ENCODE measurements around the gene UPK3A.

DNA sequence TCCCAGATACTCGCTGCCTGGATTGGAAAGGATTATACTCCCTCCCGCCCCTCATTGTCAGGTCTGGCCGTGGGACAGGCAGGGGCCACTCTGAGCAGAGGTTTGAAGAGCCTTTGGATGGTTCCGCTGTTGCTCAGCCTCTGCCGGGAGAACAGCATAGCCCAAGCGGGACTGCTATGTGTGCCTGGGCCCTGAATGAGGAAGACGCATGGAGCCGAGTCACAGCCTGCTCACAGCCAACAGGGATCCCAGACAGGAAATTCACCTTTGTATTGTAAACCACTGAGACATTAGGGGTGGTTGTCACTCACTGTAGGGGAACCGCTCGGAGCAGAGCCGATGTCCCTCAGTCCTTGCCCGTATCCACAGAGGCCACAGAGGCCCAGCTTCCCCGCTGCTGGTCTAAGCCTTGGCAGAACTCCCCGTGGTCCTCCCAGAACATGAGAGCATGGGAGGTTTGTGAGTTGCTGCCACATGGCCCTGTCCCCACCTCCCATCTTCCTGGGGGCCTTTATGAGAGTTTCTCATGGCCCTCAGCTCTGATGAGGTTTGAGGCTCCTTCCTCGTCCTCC is 14.3 kb downstream of the UPK3A start:
- TF ChIP-seq EZH2 (IDR thresholded peaks at IDR 0.05; ENCODE audit: insufficient read depth, low read length) (no peak), CTCF (IDR thresholded peaks at IDR 0.05; ENCODE audit: insufficient read depth, low read depth, low read length) (no peak)
